Measurements from ENCODE around the gene ITIH5. TPM values are rescaled to one million over a fixed set of nuclear protein-coding genes. Genes with fewer than 3 reads are reported as not detected.
"Not testable (repeated sequence)": the region's sequence is repeated elsewhere in the genome, so short reads cannot be mapped to it uniquely, and the experiment has no call there.

The ITIH5 gene
- total RNA-seq, 2 experiments from 2014 or later, result not detected

DNA sequence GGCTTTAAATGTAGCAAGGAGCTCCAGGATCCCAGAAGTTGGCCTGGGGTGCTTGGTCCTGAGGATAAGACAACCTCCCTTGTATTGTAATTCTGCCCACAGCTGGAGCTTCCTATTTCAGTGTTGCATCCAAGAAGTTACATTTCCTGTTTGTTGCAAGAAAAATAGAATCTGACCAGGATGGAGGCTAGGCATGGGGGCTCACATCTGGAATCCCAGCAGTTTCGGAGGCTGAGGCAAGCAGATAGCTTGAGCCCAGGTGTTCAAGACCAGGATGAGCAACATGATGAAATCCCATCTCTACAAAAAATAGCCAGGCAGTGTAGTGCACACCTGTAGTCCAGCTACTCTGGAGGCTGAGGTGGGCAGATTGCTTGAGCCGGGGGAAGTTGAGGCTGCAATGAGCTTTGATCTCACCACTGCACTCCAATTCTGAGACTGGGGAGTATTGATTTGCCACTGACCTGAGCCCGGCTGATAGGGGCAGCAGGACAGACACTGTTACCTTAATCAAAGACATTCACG lies 35.6 kb upstream of the ITIH5 start:
- no peak for DNase-seq
- CTCF ChIA-PET, result interaction anchor here (1.1 kb wide), 1 partner anchor 15 kb away, joined by 6 read pairs; no protein-coding TSS in a partner anchor
- Mint-ChIP-seq H3K4me1 (ENCODE audit: low read depth) (no peaks in the 10 kb centered on the region), H3K9me3 (ENCODE audit: insufficient read depth) (no peaks in the 10 kb centered on the region), H3K4me3 (no peak overlapping the region), H3K27ac (no peak overlapping the region), H3K36me3 (ENCODE audit: low read depth) (no peaks in the 10 kb centered on the region), H3K27me3 (ENCODE audit: low read depth) (peaks cover 38% of the 10 kb centered on the region)
- no peak for ATAC-seq
- POLR2A ChIA-PET, result no interaction called here

DNA sequence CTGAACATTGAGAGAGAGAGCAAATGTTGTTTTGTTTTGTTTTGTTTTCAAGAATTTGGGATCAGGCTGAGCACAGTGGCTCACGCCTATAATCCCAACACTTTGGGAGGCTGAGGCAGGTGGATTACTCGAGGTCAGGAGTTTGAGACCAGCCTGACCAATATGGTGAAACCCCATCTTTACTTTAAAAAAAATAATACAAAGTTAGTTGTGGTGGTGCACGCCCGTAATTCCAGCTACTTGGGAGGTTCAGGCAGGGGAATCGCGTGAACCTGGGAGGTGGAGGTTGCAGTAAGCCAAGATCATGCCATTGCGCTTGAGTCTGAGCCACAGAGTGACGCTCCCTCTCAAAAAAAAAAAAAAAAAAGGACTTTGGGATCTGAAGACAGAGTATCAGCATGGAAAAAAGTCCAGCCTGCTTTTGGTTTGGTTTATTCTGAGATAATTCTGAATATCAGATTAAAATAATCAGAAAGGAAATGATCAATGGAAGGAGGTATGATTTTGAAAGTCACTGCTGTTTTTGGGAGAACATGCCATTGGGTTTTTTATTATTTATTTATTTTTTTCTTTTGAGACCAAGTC lies 34.5 kb upstream of the ITIH5 start:
- no peaks in the 10 kb centered on the region for H3K9me3 Mint-ChIP-seq (ENCODE audit: insufficient read depth)
- no peak overlapping the region for H3K27ac Mint-ChIP-seq
- DNase-seq (no peak), ATAC-seq (no peak)
- H3K4me3 Mint-ChIP-seq, result no peak overlapping the region
- peaks cover 30% of the 10 kb centered on the region for H3K27me3 Mint-ChIP-seq (ENCODE audit: low read depth)
- H3K4me1 Mint-ChIP-seq (ENCODE audit: low read depth), result no peaks in the 10 kb centered on the region
- no peaks in the 10 kb centered on the region for H3K36me3 Mint-ChIP-seq (ENCODE audit: low read depth)
- CTCF ChIA-PET, result interaction anchor here (1.1 kb wide), 1 partner anchor 14 kb away, joined by 6 read pairs; no protein-coding TSS in a partner anchor
- POLR2A ChIA-PET, result no interaction called here

DNA sequence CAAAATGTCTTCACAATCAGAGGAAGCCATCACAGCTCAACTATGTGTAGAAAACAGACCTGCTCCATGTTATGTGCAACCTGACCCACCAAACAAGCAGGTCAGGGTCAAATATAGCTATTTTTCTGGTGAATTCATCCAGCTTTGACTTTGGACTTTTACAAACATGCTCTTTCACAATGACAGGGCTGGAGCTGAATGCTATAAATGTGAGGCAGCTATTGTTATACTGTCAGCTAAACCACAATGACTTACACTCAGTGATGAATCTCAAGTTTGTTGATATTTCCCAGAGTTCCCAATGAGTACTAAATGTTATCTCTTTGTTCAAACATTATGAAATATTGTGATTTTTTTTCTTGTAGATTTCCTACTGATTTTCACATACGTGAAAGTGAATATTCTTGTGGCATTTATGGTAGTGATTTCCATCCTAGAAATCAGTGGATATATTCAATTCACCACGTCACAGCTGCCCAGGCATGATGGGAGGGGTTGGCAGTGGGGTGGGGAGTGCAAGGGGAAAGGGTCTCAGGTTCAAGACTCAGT lies 33.9 kb upstream of the ITIH5 start:
- no peaks in the 10 kb centered on the region for H3K36me3 Mint-ChIP-seq (ENCODE audit: low read depth)
- ChIA-PET POLR2A (no interaction called here), CTCF (no interaction called here)
- no peak overlapping the region for H3K4me3 Mint-ChIP-seq
- no peak overlapping the region for H3K27ac Mint-ChIP-seq
- no peaks in the 10 kb centered on the region for H3K4me1 Mint-ChIP-seq (ENCODE audit: low read depth)
- no peak for DNase-seq
- peaks cover 27% of the 10 kb centered on the region for H3K27me3 Mint-ChIP-seq (ENCODE audit: low read depth)
- ATAC-seq, result no peak
- H3K9me3 Mint-ChIP-seq (ENCODE audit: insufficient read depth), result no peaks in the 10 kb centered on the region

DNA sequence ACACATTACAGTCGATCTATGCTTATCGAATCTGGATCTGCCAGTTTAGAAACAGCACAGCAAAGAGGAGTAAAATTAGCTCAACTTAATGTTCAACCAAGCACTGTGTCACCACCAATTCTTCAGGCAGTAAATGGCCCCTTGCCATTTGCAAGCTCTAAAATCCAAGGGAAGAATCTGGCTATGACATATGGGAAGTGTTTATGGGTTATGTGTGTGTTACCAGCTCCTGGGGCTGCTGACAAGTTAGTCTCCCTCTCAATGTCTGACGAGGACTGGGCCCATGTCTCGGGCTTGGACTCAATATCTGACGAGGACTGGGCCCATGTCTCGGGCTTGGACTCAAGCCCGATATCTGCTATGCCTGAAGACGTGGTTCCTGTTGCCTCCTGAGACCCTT lies 30.7 kb upstream of the ITIH5 start:
- no peaks in the 10 kb centered on the region for H3K4me1 Mint-ChIP-seq (ENCODE audit: low read depth)

DNA sequence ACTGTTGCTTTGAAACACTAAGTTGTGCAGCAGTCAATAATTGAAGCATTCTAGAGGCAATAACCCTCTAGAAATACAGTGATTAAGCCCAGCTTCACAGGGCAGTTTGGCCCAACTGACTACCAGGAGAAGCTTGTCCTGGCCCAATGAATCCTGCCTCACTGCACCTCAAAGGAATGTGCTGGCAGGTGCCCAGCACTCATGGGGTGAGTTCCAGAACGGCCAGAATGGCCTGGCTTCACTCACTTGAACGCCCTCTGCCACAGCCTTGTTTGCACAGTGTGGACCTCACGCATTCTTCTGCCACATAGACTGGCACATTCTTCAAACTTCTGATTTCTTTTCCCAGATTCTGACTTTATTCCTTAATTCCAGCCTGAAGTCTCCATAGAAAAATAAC lies 29.8 kb upstream of the ITIH5 start:
- H3K27ac Mint-ChIP-seq, result no peak overlapping the region
- ChIA-PET CTCF (interaction anchor here (1.2 kb wide), 1 partner anchor 9 kb away, joined by 3 read pairs; no protein-coding TSS in a partner anchor), POLR2A (no interaction called here)
- DNase-seq, result no peak
- H3K4me3 Mint-ChIP-seq, result no peak overlapping the region
- peaks cover 12% of the 10 kb centered on the region for H3K27me3 Mint-ChIP-seq (ENCODE audit: low read depth)
- peaks cover 2% of the 10 kb centered on the region for H3K36me3 Mint-ChIP-seq (ENCODE audit: low read depth)
- no peaks in the 10 kb centered on the region for H3K4me1 Mint-ChIP-seq (ENCODE audit: low read depth)
- no peak for ATAC-seq
- H3K9me3 Mint-ChIP-seq (ENCODE audit: insufficient read depth), result peaks cover 7% of the 10 kb centered on the region

More for the DNA sequence above, 30.7 kb upstream of the ITIH5 start:
- peaks cover 7% of the 10 kb centered on the region for H3K9me3 Mint-ChIP-seq (ENCODE audit: insufficient read depth)
- no peak overlapping the region for H3K27ac Mint-ChIP-seq
- ChIA-PET CTCF (interaction anchor here (1.9 to 2.7 kb wide), 2 partner anchors 10 to 172 kb away, joined by 6 to 16 read pairs; no protein-coding TSS in a partner anchor), POLR2A (no interaction called here)
- ATAC-seq (no peak), DNase-seq (no peak)
- no peaks in the 10 kb centered on the region for H3K36me3 Mint-ChIP-seq (ENCODE audit: low read depth)
- peaks cover 14% of the 10 kb centered on the region for H3K27me3 Mint-ChIP-seq (ENCODE audit: low read depth)
- H3K4me3 Mint-ChIP-seq, result no peak overlapping the region

DNA sequence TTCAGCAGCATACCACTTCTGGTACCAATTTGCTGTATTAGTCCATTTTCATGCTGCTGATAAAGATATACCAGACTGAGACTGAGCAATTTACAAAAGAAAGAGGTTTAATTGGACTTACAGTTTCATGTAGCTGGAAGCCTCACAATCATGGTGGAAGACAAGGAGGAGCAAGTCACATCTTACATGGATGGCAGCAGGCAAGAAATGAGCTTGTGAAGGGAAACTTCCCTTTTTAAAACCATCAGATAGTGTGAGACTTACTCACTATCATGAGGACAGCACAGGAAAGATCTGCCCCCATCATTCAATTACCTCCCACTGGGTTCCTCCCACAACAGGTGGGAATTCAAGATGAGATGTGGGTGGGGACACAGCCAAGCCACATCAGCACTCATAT lies 26.4 kb upstream of the ITIH5 start:
- peaks cover 20% of the 10 kb centered on the region for H3K9me3 Mint-ChIP-seq (ENCODE audit: insufficient read depth)
- H3K27ac Mint-ChIP-seq; H3K36me3 Mint-ChIP-seq (ENCODE audit: low read depth); DNase-seq; H3K4me1 Mint-ChIP-seq (ENCODE audit: low read depth); POLR2A ChIA-PET; ATAC-seq; H3K27me3 Mint-ChIP-seq (ENCODE audit: low read depth); H3K4me3 Mint-ChIP-seq: not testable (repeated sequence)
- CTCF ChIA-PET, result interaction anchor here (1.6 kb wide), 1 partner anchor 168 kb away, joined by 4 read pairs; no protein-coding TSS in a partner anchor

DNA sequence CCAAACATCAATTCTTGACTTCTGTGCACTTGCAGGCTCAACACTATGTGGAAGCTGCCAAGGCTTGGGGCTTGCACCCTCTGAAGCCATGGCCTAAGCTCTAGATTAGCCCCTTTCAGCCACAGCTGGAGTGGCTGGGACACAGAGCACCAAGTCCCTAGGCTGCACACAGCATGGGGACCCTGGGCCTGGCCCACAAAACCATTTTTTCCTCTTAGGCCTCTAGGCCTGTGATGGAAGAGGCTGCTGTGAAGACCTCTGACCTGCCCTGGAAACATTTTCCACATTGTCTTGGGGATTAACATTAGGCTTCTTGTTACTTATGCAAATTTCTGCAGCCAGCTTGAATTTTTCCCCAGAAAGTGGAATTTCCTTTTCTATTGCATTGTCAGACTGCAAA lies 25.6 kb upstream of the ITIH5 start:
- DNase-seq; POLR2A ChIA-PET; H3K27ac Mint-ChIP-seq; H3K4me3 Mint-ChIP-seq; H3K36me3 Mint-ChIP-seq (ENCODE audit: low read depth); H3K4me1 Mint-ChIP-seq (ENCODE audit: low read depth); H3K27me3 Mint-ChIP-seq (ENCODE audit: low read depth); ATAC-seq: not testable (repeated sequence)
- peaks cover 20% of the 10 kb centered on the region for H3K9me3 Mint-ChIP-seq (ENCODE audit: insufficient read depth)
- CTCF ChIA-PET, result interaction anchor here (1.6 kb wide), 1 partner anchor 167 kb away, joined by 4 read pairs; no protein-coding TSS in a partner anchor

DNA sequence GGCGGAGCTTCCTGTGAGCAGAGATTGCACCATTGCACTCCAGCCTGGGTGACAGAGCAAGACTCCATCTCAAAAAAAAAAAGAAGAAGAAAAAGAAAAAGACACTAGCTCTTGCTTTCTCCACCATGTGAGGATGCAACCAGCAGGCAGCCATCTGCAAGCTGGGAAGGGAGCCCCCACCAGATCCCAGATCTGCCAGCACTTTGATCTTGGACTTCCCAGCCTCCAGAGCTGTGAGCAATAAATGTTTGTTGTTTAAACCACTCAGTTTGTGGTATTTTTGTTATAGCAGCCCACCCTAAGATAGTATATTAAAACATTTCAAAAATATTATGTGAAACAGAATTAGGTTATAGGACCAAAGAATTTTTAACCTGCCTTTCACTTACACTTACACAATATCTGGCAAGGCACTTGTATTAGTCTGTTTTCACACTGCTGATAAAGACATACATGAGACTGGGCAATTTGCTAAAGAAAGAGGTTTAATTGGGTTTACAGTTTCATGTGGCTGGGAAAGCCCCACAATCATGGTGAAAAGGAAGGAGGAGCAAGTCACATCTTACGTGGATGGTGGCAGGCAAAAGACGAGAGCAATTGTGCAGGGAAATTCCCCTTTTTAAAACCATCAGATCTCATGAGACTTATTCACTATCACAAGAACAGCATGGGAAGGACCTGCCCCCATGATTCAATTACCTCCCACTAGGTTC lies 24.3 kb upstream of the ITIH5 start:
- H3K4me1 Mint-ChIP-seq (ENCODE audit: low read depth); DNase-seq; H3K36me3 Mint-ChIP-seq (ENCODE audit: low read depth); POLR2A ChIA-PET; H3K4me3 Mint-ChIP-seq; CTCF ChIA-PET; H3K27me3 Mint-ChIP-seq (ENCODE audit: low read depth); ATAC-seq; H3K27ac Mint-ChIP-seq: not testable (repeated sequence)
- H3K9me3 Mint-ChIP-seq (ENCODE audit: insufficient read depth), result peaks cover 20% of the 10 kb centered on the region

DNA sequence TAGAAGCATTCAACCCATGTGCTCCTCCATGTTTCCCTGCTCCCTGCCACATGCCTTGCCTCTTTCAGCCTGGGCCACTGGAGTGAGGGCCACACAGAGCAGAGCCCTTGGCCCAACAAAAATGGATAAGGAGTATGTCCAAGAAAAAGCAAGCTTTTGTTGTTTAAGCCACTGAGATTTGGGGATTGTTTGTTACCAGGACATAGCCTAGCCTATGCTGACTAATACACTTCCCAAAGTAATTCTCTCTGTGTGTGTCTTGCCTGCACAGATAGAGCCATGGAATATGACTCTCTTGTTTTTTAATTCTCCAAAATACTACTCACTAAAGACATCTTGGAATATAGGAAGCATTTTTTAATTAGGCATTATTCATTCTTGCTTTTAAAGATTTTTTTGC lies 22.8 kb upstream of the ITIH5 start:
- Mint-ChIP-seq H3K4me1 (ENCODE audit: low read depth) (peaks cover 5% of the 10 kb centered on the region), H3K36me3 (ENCODE audit: low read depth) (peaks cover 6% of the 10 kb centered on the region), H3K27me3 (ENCODE audit: low read depth) (peaks cover 9% of the 10 kb centered on the region), H3K9me3 (ENCODE audit: insufficient read depth) (peaks cover 20% of the 10 kb centered on the region), H3K27ac (no peak overlapping the region), H3K4me3 (no peak overlapping the region)
- no peak for ATAC-seq
- CTCF ChIA-PET, result interaction anchor here (0.6 to 6.6 kb wide), 2 partner anchors 167 to 264 kb away, joined by 3 to 132 read pairs; no protein-coding TSS in a partner anchor
- DNase-seq, result no peak
- POLR2A ChIA-PET, result no interaction called here

DNA sequence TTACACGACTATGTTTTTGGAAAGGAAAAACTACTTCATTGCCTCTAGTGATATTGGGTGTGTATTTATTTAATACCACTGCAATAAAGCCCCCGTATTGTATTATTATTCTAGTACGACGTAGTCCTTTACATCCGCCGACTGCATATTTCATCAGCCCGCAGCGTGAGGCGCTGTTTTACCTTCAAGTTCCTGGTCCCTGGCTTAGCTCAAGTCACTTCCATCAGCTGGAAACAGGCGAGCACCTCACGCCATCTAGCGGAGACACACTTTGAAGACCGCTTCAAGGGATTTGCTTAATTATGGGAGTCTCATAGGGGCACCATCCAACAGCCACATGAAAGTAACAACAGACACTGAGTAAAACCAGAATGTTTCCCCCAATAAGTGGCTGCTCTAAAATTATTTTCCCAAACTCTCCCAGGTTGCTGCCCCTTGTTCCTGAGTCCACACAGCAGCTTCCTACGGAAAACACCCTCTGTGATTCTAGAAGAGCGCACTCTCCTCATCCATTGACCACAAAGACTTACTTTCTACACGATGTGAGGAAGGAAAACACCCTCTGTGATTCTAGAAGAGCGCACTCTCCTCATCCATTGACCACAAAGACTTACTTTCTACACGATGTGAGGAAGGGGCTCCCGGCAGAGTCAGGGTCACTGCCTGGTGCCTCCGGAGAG lies 20.6 kb upstream of the ITIH5 start:
- CTCF ChIA-PET, result interaction anchor here (0.6 to 6.6 kb wide), 49 partner anchors 9 to 1616 kb away, joined by 3 to 132 read pairs (median 5); partner anchors contain the start of genes ATP5F1C, ITIH5, KIN and SFMBT2
- peaks cover 23% of the 10 kb centered on the region for H3K27me3 Mint-ChIP-seq (ENCODE audit: low read depth)

DNA sequence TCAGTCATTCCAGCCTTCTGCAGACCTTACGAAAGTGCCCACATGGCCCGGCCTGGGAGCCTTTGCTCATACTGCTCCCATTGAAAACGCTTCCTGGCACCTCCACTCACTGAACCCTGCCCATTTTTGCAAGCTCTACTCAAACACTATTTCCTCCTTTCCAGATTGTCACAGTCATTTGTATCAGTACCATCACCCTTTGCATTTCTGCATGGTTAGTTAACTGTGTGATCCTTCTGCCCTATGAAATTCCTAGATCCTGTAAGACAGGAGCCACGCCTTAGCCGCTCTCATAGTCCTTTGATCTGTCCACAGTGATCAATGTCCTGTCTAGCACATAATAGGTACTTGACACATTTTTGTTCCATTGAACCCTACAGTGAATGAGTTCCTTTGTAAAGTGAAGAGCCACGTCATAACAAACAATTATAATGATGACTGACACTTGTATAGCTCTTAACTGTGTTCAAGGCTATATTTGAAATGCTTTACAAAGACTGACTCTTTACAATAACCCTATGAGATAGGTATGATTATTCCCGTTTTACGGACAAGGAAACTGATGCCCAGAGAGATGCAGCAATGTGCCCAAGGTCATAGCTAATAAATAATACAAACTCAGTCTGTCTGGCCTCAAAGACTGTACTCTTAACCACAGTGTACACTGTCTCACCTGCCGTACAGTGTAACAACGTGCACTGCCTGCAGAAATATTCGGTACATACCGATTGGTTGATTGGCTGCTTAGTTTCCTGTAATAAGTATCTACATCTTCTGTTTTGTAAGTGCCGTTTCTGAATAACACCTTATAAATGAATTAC lies 19.8 kb upstream of the ITIH5 start:
- CTCF ChIA-PET, result interaction anchor here (0.6 to 6.6 kb wide), 48 partner anchors 9 to 1616 kb away, joined by 3 to 132 read pairs (median 5); partner anchors contain the start of genes ATP5F1C, ITIH5, KIN and SFMBT2
- Mint-ChIP-seq H3K36me3 (ENCODE audit: low read depth) (peaks cover 4% of the 10 kb centered on the region), H3K4me1 (ENCODE audit: low read depth) (peaks cover 5% of the 10 kb centered on the region), H3K4me3 (no peak overlapping the region), H3K27ac (no peak overlapping the region), H3K27me3 (ENCODE audit: low read depth) (peaks cover 23% of the 10 kb centered on the region), H3K9me3 (ENCODE audit: insufficient read depth) (peaks cover 12% of the 10 kb centered on the region)
- ATAC-seq, result no peak
- POLR2A ChIA-PET, result no interaction called here
- DNase-seq, result no peak

More for the DNA sequence above, 20.6 kb upstream of the ITIH5 start:
- POLR2A ChIA-PET, result interaction anchor here (0.6 kb wide), 1 partner anchor 20 kb away, joined by 3 read pairs; no protein-coding TSS in a partner anchor
- Mint-ChIP-seq H3K4me3 (no peak overlapping the region), H3K9me3 (ENCODE audit: insufficient read depth) (peaks cover 12% of the 10 kb centered on the region), H3K4me1 (ENCODE audit: low read depth) (peaks cover 5% of the 10 kb centered on the region), H3K36me3 (ENCODE audit: low read depth) (peaks cover 6% of the 10 kb centered on the region), H3K27ac (no peak overlapping the region)
- ATAC-seq (peak; percentile 98), DNase-seq (peak; percentile 91)

Data from activated CD8-positive, alpha-beta T cell treated with anti-CD3 and anti-CD28 coated beads, Interleukin-2, amount 10 ng/mL, durations not matched to agents 7 days and 5 days (primary cell).